GM06990 (cell line): Measurements from ENCODE around the gene FAM177A1.
"Not testable (repeated sequence)": the region's sequence is repeated elsewhere in the genome, so short reads cannot be mapped to it uniquely, and the experiment has no call there.

Source experiments
- DNase-seq: peaks from one replicate; pipeline ENCODE4 v3.0.0-alpha.2; 2011; ENCODE audit not compliant: insufficient read length; ENCODE audit errors: extremely low read depth
- H3K27me3 ChIP-seq: replicated peaks from 2 replicates; pipeline ENCODE4 v1.6.0; 2011; ENCODE audit warnings: low read length; ENCODE audit not compliant: control insufficient read depth, insufficient read depth
- H3K36me3 ChIP-seq: 2 replicates; pipeline ENCODE4 v1.5.1; 2011; ENCODE audit warnings: low read length; ENCODE audit not compliant: control insufficient read depth, insufficient read depth
- H3K4me3 ChIP-seq: replicated peaks from 2 replicates; pipeline ENCODE4 v1.5.1; 2011; ENCODE audit warnings: low read depth, mild to moderate bottlenecking, control low read depth, low read length
- CTCF ChIP-seq: IDR thresholded peaks from 2 replicates; pipeline ENCODE4 v1.5.1; 2011; ENCODE audit warnings: low read length, control low read depth, mild to moderate bottlenecking, inconsistent platforms; ENCODE audit not compliant: insufficient read depth, poor library complexity, severe bottlenecking

The FAM177A1 gene

DNA sequence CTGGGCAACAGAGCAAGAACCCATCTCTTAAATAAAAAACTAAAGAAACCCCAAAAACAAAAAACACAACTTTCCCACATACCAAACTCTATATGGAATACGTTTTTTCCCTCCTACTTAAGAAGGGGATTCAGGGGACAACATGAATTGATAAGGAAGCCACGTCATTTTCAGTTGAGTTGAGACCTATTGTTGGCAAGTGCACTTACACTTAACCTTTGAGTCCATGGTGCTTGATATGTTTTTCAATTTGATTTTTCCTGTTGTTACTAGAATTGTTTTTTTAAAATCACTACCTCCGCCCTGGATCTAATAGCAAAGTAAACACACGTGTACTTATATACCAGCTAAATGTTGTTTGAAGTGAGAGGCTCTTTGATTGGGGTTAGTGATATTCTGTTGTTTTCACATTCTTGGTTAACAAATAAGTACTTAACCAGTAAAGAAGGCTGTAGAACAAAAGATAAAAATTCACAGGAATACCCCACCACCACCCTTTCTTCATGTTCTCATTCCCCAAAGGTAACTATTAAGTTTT lies 2.0 kb downstream of the FAM177A1 start:
- no peak overlapping the region for H3K4me3 ChIP-seq
- no peaks in the 10 kb centered on the region for H3K36me3 ChIP-seq
- no peak for DNase-seq
- no peak for TF ChIP-seq CTCF
- H3K27me3 ChIP-seq, result no peaks in the 10 kb centered on the region

- H3K4me3 ChIP-seq, result no peak overlapping the region
- no peaks in the 10 kb centered on the region for H3K36me3 ChIP-seq
- no peaks in the 10 kb centered on the region for H3K27me3 ChIP-seq
- DNase-seq, result no peak
- TF ChIP-seq CTCF, result no peak
These were observed 4.6 kb downstream of the FAM177A1 start for GRCh38 chr14:35050652-35051051.

- no peak for DNase-seq
- Histone ChIP-seq H3K4me3 (no peak overlapping the region), H3K27me3 (no peaks in the 10 kb centered on the region)
These were observed 5.7 kb downstream of the FAM177A1 start for GRCh38 chr14:35051796-35052195.

DNA sequence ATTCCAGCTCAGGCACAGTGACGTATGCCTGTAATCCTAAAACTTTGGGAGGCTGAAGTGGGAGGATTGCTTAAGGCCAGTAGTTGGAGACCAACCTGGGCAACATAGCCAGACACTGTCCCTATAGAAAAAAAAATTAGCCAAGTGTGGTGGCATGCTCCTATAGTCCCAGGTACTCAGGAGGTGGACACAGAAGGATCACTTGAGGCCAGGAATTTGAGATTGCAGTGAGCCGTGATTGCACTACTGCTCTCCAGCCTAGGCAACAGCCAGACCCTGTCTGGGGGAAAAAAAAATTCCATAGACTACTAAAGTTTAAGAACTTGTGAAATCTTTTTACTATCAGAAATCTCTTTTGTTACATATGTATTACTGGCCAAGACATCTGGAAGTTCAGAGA lies 6.6 kb downstream of the FAM177A1 start:
- Histone ChIP-seq H3K27me3 (no peaks in the 10 kb centered on the region), H3K36me3 (no peaks in the 10 kb centered on the region; the same call in 1 of the 2 replicates), H3K4me3 (no peak overlapping the region)
- DNase-seq, result no peak
- no peak for TF ChIP-seq CTCF

More at GRCh38 chr14:35051796-35052195, 5.7 kb downstream of the FAM177A1 start:
- no peak for TF ChIP-seq CTCF
- H3K36me3 ChIP-seq, result no peaks in the 10 kb centered on the region; the same call in 1 of the 2 replicates

GRCh38 chr14:35061113-35061791 lies 15.2 kb downstream of the FAM177A1 start:
- H3K27me3 ChIP-seq, DNase-seq, H3K36me3 ChIP-seq, H3K4me3 ChIP-seq: not testable (repeated sequence)

GRCh38 chr14:35065731-35066130 lies 19.7 kb downstream of the FAM177A1 start:
- not testable (repeated sequence) for H3K27me3 ChIP-seq, H3K36me3 ChIP-seq, DNase-seq, H3K4me3 ChIP-seq
